ENCODE measurements around the gene CDKL5.

CDKL5 gene

GRCh38 chrX:18619288-18619687 is 193.9 kb downstream of the CDKL5 start:
- Histone ChIP-seq H4K91ac (ENCODE audit: low read depth, low read length, poor library complexity) (no peak overlapping the region), H2BK120ac (ENCODE audit: low read depth, low read length) (no peak overlapping the region)
- WGBS, 2 donors (ENCODE audit: extremely low coverage in 2 of 2, insufficient read length in 2 of 2, insufficient replicate concordance in 1 of 2) = no CpG with 5 or more reads among the region's 2 CpGs

GRCh38 chrX:18620349-18620748 is 194.9 kb downstream of the CDKL5 start:
- no peak for DNase-seq (ENCODE audit: low spot score)
- no CpG with 5 or more reads among the region's 8 CpGs for WGBS, 2 donors (ENCODE audit: extremely low coverage in 2 of 2, insufficient read length in 2 of 2, insufficient replicate concordance in 1 of 2)
- no peak overlapping the region for H2BK120ac ChIP-seq (ENCODE audit: low read depth, low read length)
- H3K9ac ChIP-seq (ENCODE audit: low read depth, low read length, poor library complexity) = no peak overlapping the region
- H4K91ac ChIP-seq (ENCODE audit: low read depth, low read length, poor library complexity) = no peak overlapping the region
- H2AFZ ChIP-seq (ENCODE audit: low read length) = no peak overlapping the region
- H3K14ac ChIP-seq (ENCODE audit: low read length) = no peak overlapping the region
- H3K9me3 ChIP-seq (replicated peaks in 1 of 2; ENCODE audit: control insufficient read depth in 2 of 2, insufficient read depth in 1 of 2, low read depth in 1 of 2, low read length in 2 of 2) = no peaks in the 10 kb centered on the region
- H2BK15ac ChIP-seq (ENCODE audit: low read length) = no peak overlapping the region
- H3K27me3 ChIP-seq (ENCODE audit: control insufficient read depth in 3 of 3, insufficient read depth in 3 of 3, low read depth in 1 of 3, low read length in 3 of 3) = no peaks in the 10 kb centered on the region
- H4K8ac ChIP-seq (ENCODE audit: low read depth, low read length) = no peak overlapping the region
- H3K18ac ChIP-seq (ENCODE audit: low read length) = no peak overlapping the region
- H3K4me1 ChIP-seq (ENCODE audit: control insufficient read depth in 2 of 2, insufficient read depth in 1 of 2, low read depth in 1 of 2, low read length in 2 of 2) = peaks cover 0 to 4% of the 10 kb centered on the region in 2 donors
- H2BK5ac ChIP-seq (ENCODE audit: low read length) = no peak overlapping the region
- no peak overlapping the region for H3K4ac ChIP-seq (ENCODE audit: low read length)
- no peak overlapping the region for H3K4me3 ChIP-seq (ENCODE audit: low read length in 2 of 2)
- no peak overlapping the region for H2BK12ac ChIP-seq (ENCODE audit: low read length)
- H3K27ac ChIP-seq (replicated peaks; ENCODE audit: low read length) = no peak overlapping the region
- H2AK5ac ChIP-seq (ENCODE audit: low read depth, low read length) = no peak overlapping the region
- H3K79me1 ChIP-seq (ENCODE audit: low read depth, low read length) = no peaks in the 10 kb centered on the region
- H3K4me2 ChIP-seq (ENCODE audit: insufficient read depth, low read length, poor library complexity, severe bottlenecking) = no peak overlapping the region
- no peak overlapping the region for H3K23ac ChIP-seq (ENCODE audit: low read depth, low read length, poor library complexity)
- peaks cover 2 to 5% of the 10 kb centered on the region in 2 donors for H3K36me3 ChIP-seq (replicated peaks in 1 of 2; ENCODE audit: control insufficient read depth in 2 of 2, insufficient read depth in 2 of 2, low read length in 2 of 2)

More at GRCh38 chrX:18619288-18619687, 193.9 kb downstream of the CDKL5 start:
- H2BK12ac ChIP-seq (ENCODE audit: low read length) = no peak overlapping the region
- no peaks in the 10 kb centered on the region for H3K36me3 ChIP-seq (replicated peaks in 1 of 2; ENCODE audit: control insufficient read depth in 2 of 2, insufficient read depth in 2 of 2, low read length in 2 of 2)
- no peak overlapping the region for H2BK15ac ChIP-seq (ENCODE audit: low read length)
- H3K79me1 ChIP-seq (ENCODE audit: low read depth, low read length) = no peaks in the 10 kb centered on the region
- H3K4me2 ChIP-seq (ENCODE audit: insufficient read depth, low read length, poor library complexity, severe bottlenecking) = no peak overlapping the region
- no peak overlapping the region for H3K23ac ChIP-seq (ENCODE audit: low read depth, low read length, poor library complexity)
- no peaks in the 10 kb centered on the region for H3K9me3 ChIP-seq (replicated peaks in 1 of 2; ENCODE audit: control insufficient read depth in 2 of 2, insufficient read depth in 1 of 2, low read depth in 1 of 2, low read length in 2 of 2)
- no peak overlapping the region for H3K18ac ChIP-seq (ENCODE audit: low read length)
- DNase-seq (ENCODE audit: low spot score) = no peak
- H3K4me1 ChIP-seq (ENCODE audit: control insufficient read depth in 2 of 2, insufficient read depth in 1 of 2, low read depth in 1 of 2, low read length in 2 of 2) = peaks cover 0 to 4% of the 10 kb centered on the region in 2 donors
- H2BK5ac ChIP-seq (ENCODE audit: low read length) = no peak overlapping the region
- H3K14ac ChIP-seq (ENCODE audit: low read length) = no peak overlapping the region
- H3K27me3 ChIP-seq (ENCODE audit: control insufficient read depth in 3 of 3, insufficient read depth in 3 of 3, low read depth in 1 of 3, low read length in 3 of 3) = no peaks in the 10 kb centered on the region
- H3K4me3 ChIP-seq (ENCODE audit: low read length in 2 of 2) = no peak overlapping the region
- no peak overlapping the region for H4K8ac ChIP-seq (ENCODE audit: low read depth, low read length)
- H2AK5ac ChIP-seq (ENCODE audit: low read depth, low read length) = no peak overlapping the region
- no peak overlapping the region for H3K4ac ChIP-seq (ENCODE audit: low read length)
- no peak overlapping the region for H2AFZ ChIP-seq (ENCODE audit: low read length)
- H3K9ac ChIP-seq (ENCODE audit: low read depth, low read length, poor library complexity) = no peak overlapping the region
- no peak overlapping the region for H3K27ac ChIP-seq (replicated peaks; ENCODE audit: low read length)

GRCh38 chrX:18624599-18624998 is 199.2 kb downstream of the CDKL5 start:
- Histone ChIP-seq H3K18ac (ENCODE audit: low read length) (no peak overlapping the region), H3K14ac (ENCODE audit: low read length) (no peak overlapping the region), H3K9ac (ENCODE audit: low read depth, low read length, poor library complexity) (no peak overlapping the region), H4K91ac (ENCODE audit: low read depth, low read length, poor library complexity) (no peak overlapping the region), H2BK12ac (ENCODE audit: low read length) (no peak overlapping the region), H2BK15ac (ENCODE audit: low read length) (no peak overlapping the region), H4K8ac (ENCODE audit: low read depth, low read length) (no peak overlapping the region), H2BK120ac (ENCODE audit: low read depth, low read length) (no peak overlapping the region), H3K4me2 (ENCODE audit: insufficient read depth, low read length, poor library complexity, severe bottlenecking) (no peak overlapping the region), H3K9me3 (replicated peaks in 1 of 2; ENCODE audit: control insufficient read depth in 2 of 2, insufficient read depth in 1 of 2, low read depth in 1 of 2, low read length in 2 of 2) (no peaks in the 10 kb centered on the region), H2AFZ (ENCODE audit: low read length) (no peak overlapping the region), H3K23ac (ENCODE audit: low read depth, low read length, poor library complexity) (no peak overlapping the region), H3K27ac (replicated peaks; ENCODE audit: low read length) (no peak overlapping the region), H3K27me3 (ENCODE audit: control insufficient read depth in 3 of 3, insufficient read depth in 3 of 3, low read depth in 1 of 3, low read length in 3 of 3) (no peaks in the 10 kb centered on the region), H2AK5ac (ENCODE audit: low read depth, low read length) (no peak overlapping the region), H3K4me3 (ENCODE audit: low read length in 2 of 2) (no peak overlapping the region), H3K36me3 (replicated peaks in 1 of 2; ENCODE audit: control insufficient read depth in 2 of 2, insufficient read depth in 2 of 2, low read length in 2 of 2) (peaks cover 2 to 12% of the 10 kb centered on the region in 2 donors), H3K79me1 (ENCODE audit: low read depth, low read length) (no peaks in the 10 kb centered on the region), H3K4me1 (ENCODE audit: control insufficient read depth in 2 of 2, insufficient read depth in 1 of 2, low read depth in 1 of 2, low read length in 2 of 2) (no peaks in the 10 kb centered on the region), H2BK5ac (ENCODE audit: low read length) (no peak overlapping the region), H3K4ac (ENCODE audit: low read length) (no peak overlapping the region)
- WGBS, 2 donors (ENCODE audit: extremely low coverage in 2 of 2, insufficient read length in 2 of 2, insufficient replicate concordance in 1 of 2) = no CpG with 5 or more reads among the region's 2 CpGs
- DNase-seq (ENCODE audit: low spot score) = no peak

DNA sequence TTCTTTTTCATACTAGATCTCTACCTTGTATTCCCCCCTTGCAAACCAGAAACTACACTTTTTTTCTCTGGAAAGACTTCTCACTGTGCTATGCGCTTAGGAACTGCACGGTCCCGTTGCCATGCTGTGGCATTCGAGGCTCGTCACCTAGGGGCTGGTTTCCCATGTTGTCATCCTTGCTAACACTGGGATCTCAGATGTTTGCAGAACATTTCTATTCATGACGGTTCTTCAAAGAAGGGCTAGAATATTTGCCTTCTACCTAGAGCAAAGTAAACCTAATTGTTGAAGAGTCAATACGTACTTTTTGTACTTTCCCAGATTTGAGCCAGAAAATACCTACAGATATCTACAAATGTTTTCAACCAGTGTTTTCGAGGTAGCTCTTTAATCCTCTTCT is 205.5 kb downstream of the CDKL5 start:
- H3K36me3 ChIP-seq (replicated peaks in 1 of 2; ENCODE audit: control insufficient read depth in 2 of 2, insufficient read depth in 2 of 2, low read length in 2 of 2) = peaks cover 0 to 3% of the 10 kb centered on the region in 2 donors
- H3K4me1 ChIP-seq (ENCODE audit: control insufficient read depth in 2 of 2, insufficient read depth in 1 of 2, low read depth in 1 of 2, low read length in 2 of 2) = no peaks in the 10 kb centered on the region
- H3K23ac ChIP-seq (ENCODE audit: low read depth, low read length, poor library complexity) = no peak overlapping the region
- DNase-seq (ENCODE audit: low spot score) = no peak
- no peak overlapping the region for H3K18ac ChIP-seq (ENCODE audit: low read length)
- H3K4me2 ChIP-seq (ENCODE audit: insufficient read depth, low read length, poor library complexity, severe bottlenecking) = no peak overlapping the region
- no peak overlapping the region for H2AK5ac ChIP-seq (ENCODE audit: low read depth, low read length)
- H3K79me1 ChIP-seq (ENCODE audit: low read depth, low read length) = no peaks in the 10 kb centered on the region
- no peak overlapping the region for H4K91ac ChIP-seq (ENCODE audit: low read depth, low read length, poor library complexity)
- H3K4me3 ChIP-seq (ENCODE audit: low read length in 2 of 2) = no peak overlapping the region
- no peaks in the 10 kb centered on the region for H3K27me3 ChIP-seq (ENCODE audit: control insufficient read depth in 3 of 3, insufficient read depth in 3 of 3, low read depth in 1 of 3, low read length in 3 of 3)
- H4K8ac ChIP-seq (ENCODE audit: low read depth, low read length) = no peak overlapping the region
- H3K27ac ChIP-seq (replicated peaks; ENCODE audit: low read length) = no peak overlapping the region
- no peak overlapping the region for H3K14ac ChIP-seq (ENCODE audit: low read length)
- WGBS, 2 donors (ENCODE audit: extremely low coverage in 2 of 2, insufficient read length in 2 of 2, insufficient replicate concordance in 1 of 2) = no CpG with 5 or more reads among the region's 8 CpGs
- no peak overlapping the region for H3K9ac ChIP-seq (ENCODE audit: low read depth, low read length, poor library complexity)
- H2BK120ac ChIP-seq (ENCODE audit: low read depth, low read length) = no peak overlapping the region
- H2AFZ ChIP-seq (ENCODE audit: low read length) = no peak overlapping the region
- H2BK12ac ChIP-seq (ENCODE audit: low read length) = no peak overlapping the region
- H2BK15ac ChIP-seq (ENCODE audit: low read length) = no peak overlapping the region
- peaks cover 0 to 4% of the 10 kb centered on the region in 2 donors for H3K9me3 ChIP-seq (replicated peaks in 1 of 2; ENCODE audit: control insufficient read depth in 2 of 2, insufficient read depth in 1 of 2, low read depth in 1 of 2, low read length in 2 of 2)
- no peak overlapping the region for H3K4ac ChIP-seq (ENCODE audit: low read length)
- H2BK5ac ChIP-seq (ENCODE audit: low read length) = no peak overlapping the region
